Retinal pigment epithelial cell (primary cell): Measurements from ENCODE around the gene RELT.

Experiments used
- DNase-seq: peaks from one replicate; pipeline ENCODE4 v3.0.0-alpha.2; 2010; ENCODE audit warnings: low read depth
- H3K4me3 ChIP-seq: 2 replicates; pipeline ENCODE4 v1.5.1; 2011; ENCODE audit warnings: mild to moderate bottlenecking, low read length, control low read depth, moderate library complexity
- CTCF ChIP-seq: conservative IDR thresholded peaks from 2 replicates; pipeline ENCODE4 v1.5.1; 2011; ENCODE audit warnings: low read depth, low read length, control low read depth, inconsistent platforms

RELT gene

GRCh38 chr11:73423506-73423905, 47.3 kb downstream of the RELT start:
- no peak for DNase-seq
- TF ChIP-seq CTCF = no peak
- H3K4me3 ChIP-seq = no peak overlapping the region

- no peak for DNase-seq
- no peak overlapping the region for H3K4me3 ChIP-seq
- no peak for TF ChIP-seq CTCF
Measured at GRCh38 chr11:73425108-73425507, 48.9 kb downstream of the RELT start.

GRCh38 chr11:73426219-73426850, 50.1 kb downstream of the RELT start:
- H3K4me3 ChIP-seq = no peak overlapping the region
- DNase-seq = no peak
- no peak for TF ChIP-seq CTCF

- H3K4me3 ChIP-seq = no peak overlapping the region
- no peak for DNase-seq
- TF ChIP-seq CTCF = no peak
Measured at GRCh38 chr11:73428227-73428626, 52.0 kb downstream of the RELT start.

- TF ChIP-seq CTCF = no peak
- no peak for DNase-seq
- no peak overlapping the region for H3K4me3 ChIP-seq
Measured at GRCh38 chr11:73428699-73429098, 52.5 kb downstream of the RELT start.

- DNase-seq = no peak
- TF ChIP-seq CTCF = no peak
- H3K4me3 ChIP-seq = no peak overlapping the region
Measured at GRCh38 chr11:73429121-73429750, 53.0 kb downstream of the RELT start.

GRCh38 chr11:73430326-73430725, 54.1 kb downstream of the RELT start:
- H3K4me3 ChIP-seq = no peak overlapping the region
- no peak for TF ChIP-seq CTCF
- DNase-seq = no peak
